SU-DHL-6 (cell line): ENCODE measurements around the gene VPS13D.

Source experiments
- CTCF ChIP-seq: fragments of 200-600 bp; sonication (generic); IDR thresholded peaks from one replicate; pipeline ENCODE4 v1.5.1; 2017; ENCODE audit warnings: antibody characterized with exemption, mild to moderate bottlenecking, low read length, moderate library complexity; ENCODE audit not compliant: insufficient read depth, poor library complexity, severe bottlenecking
- EZH2phosphoT487 ChIP-seq: fragments of 200-600 bp; sonication (generic), shearing (Covaris generic); conservative IDR thresholded peaks from 2 replicates; pipeline ENCODE4 v1.6.1; 2018; ENCODE audit warnings: mild to moderate bottlenecking, antibody characterized with exemption, low read length, moderate library complexity, mixed read lengths

- TF ChIP-seq CTCF (no peak), EZH2phosphoT487 (no peak)
Observed at GRCh38 chr1:12398479-12398878, 168.6 kb downstream of the VPS13D start.
